NCI-H345 treated with DMSO at 0.1 percent for 48 hours (cell line): Measurements from ENCODE around the gene DUOXA1.
"Not testable (repeated sequence)": the region's sequence is repeated elsewhere in the genome, so short reads cannot be mapped to it uniquely, and the experiment has no call there.

Source experiments
- DNase-seq: peaks from one replicate; lab custom pipeline; 2025; ENCODE audit not compliant: unreplicated experiment; lab: John Stamatoyannopoulos, UW

DUOXA1 gene

DNA sequence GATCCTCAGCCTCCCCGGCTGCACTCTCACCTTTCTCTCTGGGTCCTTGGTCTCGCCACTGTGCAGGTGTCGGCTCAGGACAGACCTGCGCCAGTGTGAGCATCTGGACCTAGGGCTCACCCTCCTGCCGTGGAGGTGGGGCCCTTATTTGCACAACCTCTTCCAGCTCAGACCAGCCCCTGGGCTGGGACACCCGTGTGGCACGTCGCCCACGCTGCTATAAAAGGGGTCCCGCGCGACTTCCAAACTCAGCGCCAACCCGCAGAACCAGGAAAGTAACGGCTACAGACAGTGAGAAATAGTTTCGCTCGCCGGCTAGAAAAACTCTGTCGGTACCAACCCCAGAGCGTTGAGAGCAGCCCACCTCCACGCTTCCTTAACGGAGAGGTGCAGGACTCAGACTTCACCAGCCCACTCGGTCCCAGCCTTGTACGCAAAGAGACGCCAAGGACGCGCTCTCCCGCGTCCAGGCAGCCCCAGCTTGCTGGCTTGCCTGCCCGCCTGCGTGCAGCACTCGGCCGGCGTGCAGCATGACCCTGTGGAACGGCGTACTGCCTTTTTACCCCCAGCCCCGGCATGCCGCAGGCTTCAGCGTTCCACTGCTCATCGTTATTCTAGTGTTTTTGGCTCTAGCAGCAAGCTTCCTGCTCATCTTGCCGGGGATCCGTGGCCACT, 15.5 kb downstream of the DUOXA1 start, which contains the start of the genes DUOX2 and DUOXA2:
TSS of gene DUOX2 (minus strand) at position 97 of the 675 bp plus-strand sequence. CDS start 761 bp downstream, outside the sequence.
TSS of gene DUOXA2 (plus strand) at position 251 of the 675 bp plus-strand sequence. CDS start at position 531, 280 bp downstream.
- no peak for DNase-seq

DNA sequence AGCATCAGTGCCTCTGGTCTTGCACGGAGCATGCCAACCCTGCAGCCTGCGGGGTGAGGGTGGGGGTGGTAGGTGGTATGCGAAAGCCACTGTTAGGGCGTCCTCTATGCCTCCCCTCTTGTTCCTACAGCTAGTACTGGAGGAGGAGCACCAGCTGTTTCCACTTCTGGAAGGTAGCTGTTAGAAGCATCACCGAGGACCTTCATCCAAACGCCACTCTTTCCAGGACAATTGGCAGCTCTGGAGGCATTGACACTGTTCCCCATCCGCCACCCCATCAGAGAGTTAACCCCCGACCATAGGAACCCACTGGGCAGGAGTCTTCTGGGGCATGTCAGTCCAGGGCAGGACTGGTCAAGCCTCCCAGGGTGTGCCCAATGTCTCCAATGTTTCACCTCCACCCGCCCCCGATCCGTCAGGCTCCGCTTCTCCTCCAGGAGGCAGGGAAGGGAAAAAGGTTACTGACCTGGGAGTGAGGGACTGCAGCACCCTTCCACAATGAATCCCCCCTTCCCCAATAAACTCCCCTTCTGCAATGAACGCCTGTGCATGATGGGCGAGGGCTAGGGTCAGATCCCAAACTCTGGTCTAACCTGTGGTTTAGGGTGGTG, 16.2 kb downstream of the DUOXA1 start:
- DNase-seq: no peak

DNA sequence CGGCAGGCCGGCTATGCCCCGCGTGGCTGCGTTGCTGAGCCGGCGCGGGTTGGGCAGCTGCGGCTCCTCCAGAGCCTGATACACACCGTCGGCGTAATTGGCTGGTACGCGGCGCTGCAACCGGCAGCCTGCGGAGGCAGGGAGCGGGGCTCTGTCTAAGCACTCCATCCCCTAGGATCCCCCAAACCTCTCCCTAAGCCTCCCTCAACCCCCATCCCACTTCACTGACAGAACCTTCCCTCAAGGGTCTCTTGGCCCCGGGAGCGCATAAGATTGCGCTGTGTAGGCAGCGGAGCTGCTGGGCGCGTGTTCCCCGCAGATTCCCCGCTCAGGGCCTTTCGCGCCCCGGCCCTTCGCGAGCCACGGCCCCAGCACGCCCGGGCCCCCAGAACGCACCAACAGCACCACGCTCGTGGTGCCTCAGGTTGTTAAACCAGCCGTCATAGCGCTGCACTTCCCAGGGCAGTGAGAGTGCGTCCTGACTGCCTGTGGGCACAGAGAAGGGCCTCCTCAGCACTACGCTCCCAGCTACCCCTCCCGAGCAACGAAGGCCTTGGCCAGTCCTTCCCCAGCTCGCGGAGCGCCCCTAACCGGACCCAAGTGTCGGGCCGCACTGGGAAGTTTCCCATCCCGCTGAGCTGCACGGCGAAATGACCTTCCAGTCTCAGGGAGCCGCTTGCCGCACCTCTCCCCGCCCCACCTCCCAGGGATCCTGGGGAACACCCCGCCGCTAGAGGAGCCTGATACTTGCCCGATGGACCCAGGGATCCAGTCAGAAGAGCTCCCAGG, 16.9 kb downstream of the DUOXA1 start:
- DNase-seq: no peak

DNA sequence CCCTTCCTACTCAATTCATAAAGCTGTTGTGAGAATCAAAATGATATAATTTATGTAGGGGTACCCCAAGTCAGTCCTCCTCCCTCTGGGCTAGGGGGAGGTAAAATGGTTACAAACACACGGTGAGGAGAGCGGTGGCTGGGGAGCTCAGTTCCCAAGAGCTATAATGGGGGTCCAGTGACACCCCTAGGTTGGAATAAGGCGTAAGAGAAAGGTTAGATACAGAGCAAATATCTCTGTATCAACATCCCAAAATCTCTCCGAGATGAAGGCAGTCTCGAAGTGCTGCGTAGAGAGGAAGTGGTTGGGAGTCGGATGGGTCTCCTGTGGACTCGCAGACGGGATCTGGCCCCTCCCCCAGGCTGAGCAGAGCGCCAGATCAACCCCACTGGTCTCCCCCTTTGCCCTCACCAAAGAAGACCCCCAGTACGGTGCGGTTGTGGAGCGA, 17.5 kb downstream of the DUOXA1 start:
- DNase-seq: no peak

DNA sequence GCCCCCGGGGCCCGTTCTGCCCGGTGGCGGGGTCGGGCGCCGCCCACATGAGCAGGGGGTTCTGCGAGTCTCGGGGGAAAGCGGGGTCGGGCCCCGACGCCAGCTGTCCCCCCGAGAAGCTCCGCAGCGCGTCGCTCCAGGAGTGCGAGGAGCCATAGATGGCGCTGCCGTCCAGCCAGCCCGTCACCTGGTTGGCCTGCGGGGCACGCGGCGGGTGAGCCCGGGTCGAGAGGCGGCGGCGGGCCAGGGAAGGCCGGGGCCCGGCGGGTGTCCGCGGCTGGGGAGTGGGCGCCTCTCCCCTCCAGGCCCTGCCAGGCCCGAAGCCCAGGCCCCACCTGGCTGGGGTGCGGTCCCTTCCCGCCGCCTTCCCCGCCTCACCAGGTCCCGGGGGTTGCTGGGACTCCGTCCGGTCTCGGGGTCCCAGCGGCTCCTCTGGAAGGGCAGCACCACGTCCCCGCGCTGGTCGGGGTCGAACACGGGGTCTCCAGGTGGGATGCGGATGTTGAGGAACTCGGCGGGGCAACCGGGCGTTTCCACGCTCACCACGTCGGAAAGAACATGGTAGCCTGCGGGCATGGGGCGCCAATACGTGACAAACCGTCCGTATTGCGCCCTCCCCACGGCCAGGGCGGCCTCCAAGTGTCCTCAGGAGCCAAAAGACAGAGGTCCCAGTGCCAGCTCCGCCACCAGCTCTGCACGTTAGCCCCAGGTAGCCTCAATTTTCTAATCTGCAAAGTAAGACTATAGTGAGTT, 18.1 kb downstream of the DUOXA1 start:
- no peak for DNase-seq

DNA sequence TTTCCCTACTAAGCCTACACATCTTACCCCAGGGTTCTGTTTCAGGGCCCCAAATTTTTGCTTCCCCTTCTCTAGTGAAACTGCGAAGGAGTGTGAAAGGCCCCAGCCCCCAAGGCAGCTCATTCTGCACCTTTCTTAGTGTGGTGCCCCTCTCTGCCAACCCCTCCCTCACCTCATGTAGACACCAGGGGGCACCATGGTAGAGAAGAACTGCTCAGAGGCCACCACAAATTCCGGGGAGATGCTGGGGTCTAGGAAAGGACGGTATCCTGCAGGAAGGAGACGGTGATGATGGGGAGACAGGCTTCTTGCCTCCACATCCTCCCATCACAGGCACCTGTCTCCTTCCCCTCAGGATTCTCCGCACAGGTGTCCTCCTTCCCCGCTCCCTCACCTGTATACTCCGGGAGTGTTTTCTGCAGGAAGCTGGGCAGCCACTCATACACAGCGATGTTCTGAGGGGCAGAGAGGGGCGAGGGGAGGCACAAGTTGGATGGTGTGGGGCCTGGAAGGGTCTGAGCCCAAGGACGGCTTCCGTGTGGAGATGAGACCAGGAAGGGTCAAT, 19.3 kb downstream of the DUOXA1 start:
- no peak for DNase-seq

DNA sequence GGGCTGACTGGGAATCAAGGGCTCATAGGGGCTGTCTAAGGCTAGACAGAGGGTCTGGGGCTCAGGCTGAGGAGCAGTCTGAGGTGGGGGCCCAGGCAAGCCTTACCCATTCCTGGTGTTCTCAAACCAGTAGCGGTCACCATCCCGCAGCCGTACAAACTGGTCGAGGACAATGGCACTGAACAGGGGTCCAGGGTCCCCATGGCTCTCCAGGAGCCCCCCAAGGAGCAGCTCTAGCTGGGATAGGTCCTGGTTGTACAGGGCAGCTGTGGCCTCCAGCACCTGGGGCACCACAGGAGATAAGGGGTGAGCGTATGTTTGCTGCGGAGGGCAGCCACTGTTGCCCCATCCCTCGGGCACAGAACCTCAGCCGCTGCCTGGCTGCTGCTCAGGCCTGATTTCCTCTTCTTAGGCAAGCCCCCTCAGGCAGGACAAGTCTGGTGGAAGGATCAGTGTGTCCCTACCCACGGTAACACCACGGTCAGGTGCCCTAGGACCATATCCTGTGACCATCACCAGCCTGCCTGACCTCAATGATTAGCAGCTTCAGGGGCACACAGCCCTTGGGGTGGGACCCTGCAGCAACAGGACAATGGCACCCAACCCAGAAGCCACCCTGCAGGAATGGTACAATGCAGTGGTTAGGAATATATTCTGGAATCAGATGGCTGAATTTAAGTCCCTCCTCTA, 21.6 kb downstream of the DUOXA1 start:
- no peak for DNase-seq

DNA sequence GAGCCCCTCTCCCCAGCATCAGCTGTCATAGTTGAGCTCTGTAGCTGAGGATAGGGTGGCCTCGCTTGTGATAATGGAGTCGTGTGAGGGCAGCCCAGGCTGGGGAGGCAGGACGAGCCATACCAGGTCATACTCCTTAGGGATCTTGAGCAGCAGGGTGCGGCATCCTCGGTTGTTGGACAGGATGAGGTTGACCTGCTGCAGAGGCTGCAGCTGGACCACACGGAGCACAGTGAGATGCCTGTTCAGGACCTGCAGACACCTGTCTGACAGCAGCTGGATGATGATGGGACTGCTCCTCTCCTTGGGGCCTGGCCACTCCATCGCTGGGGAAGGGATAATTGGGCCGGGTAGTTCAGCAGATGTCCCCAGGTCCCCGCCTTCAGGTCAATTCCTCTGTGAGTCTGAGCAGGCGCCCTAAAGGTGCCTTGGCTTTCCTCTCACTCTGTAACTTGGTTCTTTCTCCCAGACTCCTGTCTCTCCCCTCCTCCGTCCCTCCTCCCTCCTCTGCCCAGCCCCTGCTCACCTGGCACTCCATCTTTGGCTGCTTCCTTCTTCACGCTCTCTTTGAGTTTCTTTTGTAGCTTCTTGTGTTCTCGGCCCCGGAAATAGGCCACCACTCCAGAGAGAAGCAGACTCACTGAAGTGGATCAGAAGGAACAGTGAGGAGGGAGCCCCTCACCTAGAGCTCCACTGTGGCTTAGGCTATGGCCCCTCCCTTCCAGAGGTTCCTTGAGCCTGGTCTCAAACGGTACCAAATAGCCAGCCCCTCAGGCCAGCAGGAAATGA, 23.5 kb downstream of the DUOXA1 start:
- no peak for DNase-seq

DNA sequence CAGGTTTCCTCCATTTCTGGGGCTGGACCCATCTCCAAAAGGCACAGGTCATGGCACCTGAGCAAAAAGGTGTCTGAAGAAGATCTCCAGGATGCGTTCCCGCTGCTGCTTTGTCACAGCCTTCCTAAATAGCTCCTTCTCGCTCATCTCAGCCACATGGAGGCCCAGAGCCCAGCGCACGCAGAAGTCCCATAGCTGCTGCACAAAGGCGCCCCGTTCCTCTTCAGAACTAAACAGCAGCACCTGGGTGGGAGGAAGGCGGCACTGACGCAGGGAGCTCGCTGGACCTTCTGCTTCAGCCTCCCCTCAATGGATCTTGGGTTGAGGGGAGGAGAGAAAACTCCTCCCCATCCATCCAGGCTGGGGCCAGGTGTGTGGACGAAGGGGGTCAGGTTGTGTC, 24.1 kb downstream of the DUOXA1 start:
- no peak for DNase-seq

DNA sequence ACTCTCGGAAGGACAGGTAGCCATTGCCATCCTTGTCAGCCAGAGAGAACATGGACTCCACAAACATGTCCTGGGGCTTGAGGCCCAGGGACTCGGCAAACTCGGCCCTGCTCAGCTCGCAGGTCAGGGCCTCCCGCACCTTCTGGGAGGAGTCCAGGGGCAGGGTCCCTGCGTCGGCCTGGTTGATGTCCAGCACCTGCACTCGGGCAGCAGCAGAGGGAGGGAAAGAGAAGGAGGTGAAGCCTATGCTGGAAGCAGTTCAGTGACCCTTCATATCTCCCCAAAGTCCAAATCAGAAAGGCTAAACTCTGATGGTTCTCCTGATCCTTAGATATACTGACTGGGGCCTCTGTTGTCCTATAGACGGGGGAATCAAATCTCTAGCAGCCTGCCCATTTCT, 25.5 kb downstream of the DUOXA1 start:
- not testable (repeated sequence) for DNase-seq

DNA sequence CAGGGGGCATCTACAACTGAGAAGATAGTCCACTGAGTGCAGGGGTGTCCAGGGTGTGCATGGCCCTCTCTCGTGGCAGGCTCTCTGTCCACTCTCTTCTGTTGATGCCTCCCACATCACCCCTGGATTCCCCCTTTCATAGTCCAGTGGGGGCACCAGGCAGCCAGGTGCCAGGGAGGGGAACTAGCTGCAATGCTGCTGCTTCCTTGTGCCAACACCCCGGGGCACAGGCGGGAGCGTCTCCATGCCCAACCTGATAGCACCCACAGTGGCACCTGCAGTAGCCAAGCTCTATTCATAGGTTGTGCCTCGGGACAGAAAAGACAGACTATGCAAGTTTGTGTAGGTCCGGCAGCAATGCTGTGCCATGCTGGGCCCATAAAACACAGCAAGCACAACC, 27.5 kb downstream of the DUOXA1 start:
- DNase-seq: no peak

DNA sequence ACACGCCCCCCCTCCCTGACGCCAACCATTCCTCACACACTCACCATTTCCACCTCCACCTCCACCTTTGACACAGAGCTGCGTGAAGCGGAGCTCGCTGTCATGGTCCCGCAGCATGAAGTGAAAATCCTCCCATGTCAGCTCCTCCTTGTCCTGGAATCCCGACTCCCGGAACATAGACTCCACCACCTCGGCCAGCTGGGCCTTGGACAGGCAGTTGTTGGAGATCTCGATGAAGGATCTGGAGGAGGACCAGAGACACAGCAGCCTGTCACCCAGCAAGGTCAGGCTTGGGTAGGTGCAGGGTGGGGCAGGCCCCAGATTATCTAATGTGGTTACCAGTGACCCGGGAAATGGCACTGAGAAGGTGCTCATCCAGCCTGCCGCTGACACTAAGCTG, 27.9 kb downstream of the DUOXA1 start:
- DNase-seq: no peak

DNA sequence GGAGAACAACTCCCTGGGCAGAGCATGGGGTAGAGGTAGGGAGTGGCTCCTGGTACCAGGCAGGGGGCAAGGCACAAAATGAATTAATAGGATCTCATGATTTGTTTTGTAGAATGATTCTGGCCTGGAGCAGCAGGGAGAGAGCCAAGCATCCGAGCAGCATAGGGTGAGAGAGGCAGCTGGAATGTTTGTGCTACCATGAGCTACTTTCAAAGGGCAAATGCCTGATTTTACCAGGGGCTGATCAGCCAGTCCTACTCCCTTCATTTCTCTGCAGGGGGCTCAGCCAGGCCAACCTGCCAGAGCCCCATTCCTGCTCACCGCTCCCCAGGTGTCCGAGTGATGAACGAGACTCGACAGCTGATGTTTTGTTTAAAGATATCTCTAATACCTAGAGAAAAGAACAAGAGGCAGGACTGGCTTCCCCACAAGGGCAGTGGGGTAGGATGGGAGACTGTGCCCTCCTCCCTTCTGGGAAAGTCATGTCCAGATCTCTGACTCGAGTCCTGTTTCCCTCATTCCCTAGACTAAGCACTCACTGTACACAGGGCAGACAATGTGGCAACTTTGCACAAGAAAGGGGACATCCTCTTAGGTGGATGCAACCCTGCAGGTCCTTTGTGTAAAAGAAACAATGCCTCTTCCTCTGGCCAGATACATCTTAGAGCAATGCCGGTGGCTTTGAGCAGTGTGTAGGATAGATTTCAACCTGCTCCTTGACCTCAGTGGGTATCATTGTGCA, 28.6 kb downstream of the DUOXA1 start:
- no peak for DNase-seq

DNA sequence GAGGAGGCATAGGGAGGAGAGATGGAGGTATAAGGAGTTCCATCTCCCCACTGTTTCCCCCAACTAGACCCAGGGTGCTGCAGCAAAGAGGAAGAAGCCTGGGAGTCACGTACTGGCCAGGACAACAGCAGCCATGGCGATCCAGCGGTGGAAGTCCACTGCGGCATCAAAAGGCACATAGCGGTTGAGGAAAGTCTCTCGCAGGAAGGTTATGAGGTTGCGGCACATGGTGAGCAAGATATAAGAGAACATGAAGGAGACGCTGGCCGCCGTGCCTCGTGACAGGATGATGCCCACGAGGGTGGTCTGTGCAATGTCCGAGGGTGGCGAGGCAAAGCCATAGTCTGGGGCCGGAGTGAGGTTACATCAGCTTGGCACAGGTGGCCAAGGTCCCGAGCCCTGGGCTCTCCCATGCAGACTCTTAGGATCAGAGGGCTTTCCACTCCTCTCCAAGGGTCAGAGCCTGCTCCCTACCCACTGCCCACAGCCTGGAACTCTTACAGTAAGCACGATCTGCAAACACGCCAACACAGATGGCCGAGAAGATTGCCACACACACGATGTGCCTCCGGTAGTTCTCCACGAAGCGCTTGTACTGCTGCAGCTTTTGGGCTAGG, 30.0 kb downstream of the DUOXA1 start:
- DNase-seq: no peak

DNA sequence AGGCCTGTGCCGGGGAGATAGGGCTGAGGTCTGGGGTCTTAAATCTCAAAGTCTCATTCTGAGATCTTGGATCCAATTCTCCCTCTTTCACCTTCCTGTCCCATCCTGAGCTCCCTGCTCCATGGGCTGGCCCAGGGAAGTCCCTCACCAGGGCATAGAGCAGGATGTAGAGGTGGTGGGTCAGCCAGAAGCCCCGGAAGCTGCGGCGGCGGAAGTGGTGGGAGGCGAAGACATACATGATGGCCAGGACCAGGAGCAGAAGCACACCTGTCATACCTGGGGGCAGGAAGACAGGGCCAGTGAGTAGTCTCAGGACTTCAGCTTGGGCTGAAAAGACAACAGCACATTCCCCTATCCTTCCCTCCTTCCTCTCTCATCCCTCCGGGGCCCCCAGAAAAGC, 32.2 kb downstream of the DUOXA1 start:
- no peak for DNase-seq

DNA sequence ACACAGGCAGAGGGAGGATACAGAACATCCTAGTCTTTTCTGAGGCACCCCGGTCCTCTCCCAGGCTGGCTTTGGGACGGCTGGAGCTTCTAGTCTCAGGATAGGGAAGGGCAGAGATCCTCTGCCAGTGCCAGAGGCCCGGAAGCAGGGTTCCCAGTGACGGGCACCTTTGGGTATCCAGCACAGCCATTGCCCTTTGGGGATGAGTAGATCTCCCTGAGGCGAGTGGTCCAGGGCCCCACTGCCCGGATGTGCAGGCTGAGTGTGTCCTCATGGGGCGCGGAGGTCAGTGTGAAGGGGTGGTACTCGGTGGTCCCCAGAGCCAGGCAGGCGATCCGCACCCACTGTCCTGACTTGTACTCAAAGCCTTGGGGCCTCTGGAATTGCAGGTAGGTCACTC, 34.0 kb downstream of the DUOXA1 start:
- DNase-seq: no peak

DNA sequence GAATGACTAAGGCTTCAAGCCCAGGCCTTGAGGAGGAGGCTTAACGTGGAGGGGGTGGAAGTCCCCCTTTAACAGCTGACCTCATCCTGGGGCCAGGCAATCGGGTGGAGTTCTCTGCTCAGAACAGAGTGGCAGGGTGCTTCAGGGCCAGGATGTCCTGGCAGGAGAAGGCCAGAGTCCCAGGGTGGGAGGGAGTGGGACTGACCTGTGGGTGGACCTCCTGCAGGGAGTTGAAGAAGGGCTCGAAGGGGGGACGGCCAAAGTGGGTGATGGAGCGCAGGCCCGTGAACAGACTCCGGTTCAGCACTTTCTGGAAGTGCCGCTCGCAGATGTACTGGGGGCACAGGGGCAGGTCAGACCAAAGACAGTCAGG, 35.3 kb downstream of the DUOXA1 start:
- no peak for DNase-seq

DNA sequence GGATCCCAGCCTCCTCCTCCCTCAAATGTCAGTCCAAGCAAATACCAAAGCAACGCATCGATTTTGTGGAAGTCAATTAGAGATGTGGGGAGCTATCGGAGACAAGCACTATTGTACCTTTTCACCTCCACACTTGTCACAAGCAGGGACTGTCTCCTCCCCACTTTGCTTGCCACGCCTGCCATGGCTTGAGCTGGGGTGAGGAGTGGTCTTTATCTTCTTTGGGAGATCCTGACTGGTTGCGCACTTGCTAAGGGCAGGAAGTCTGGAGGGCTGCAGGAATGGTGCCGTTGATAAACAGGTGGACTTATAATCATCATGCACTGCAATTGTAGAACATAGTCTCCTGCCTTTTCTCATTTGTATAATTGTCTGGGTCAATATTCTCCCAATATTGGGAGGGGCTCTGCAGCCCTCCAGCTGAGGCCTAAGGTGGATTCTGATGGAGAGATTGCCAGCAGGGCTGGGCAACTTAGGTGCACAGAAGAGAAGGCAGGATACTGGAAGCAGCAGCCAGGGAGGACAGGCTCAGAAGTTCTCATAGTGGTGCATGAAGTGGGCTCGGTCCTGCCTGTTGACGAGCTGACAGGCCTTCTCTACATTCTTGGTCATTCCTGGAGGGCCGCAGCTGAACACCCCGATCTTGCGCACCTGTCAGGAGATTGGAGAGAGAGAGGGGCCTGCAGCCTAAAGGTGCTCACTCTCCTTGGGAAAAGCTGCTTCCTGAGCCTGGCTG, 35.9 kb downstream of the DUOXA1 start:
- DNase-seq: no peak
